Liver (tissue), 3 donors: ENCODE measurements around the gene RAB11FIP3.

Experiments
- GABPA ChIP-seq, 2 donors: IDR thresholded peaks in 1 of 2; conservative IDR thresholded peaks in 1 of 2; 2 replicates each; pipeline ENCODE4 v1.6.1; 2016; ENCODE audit warnings: antibody characterized with exemption in 2 of 2, mild to moderate bottlenecking in 1 of 2, moderate library complexity in 1 of 2
- RAD21 ChIP-seq, 2 donors: IDR thresholded peaks; 2 replicates each; pipeline ENCODE4 v1.6.1; 2016; ENCODE audit warnings: antibody characterized with exemption in 2 of 2, mild to moderate bottlenecking in 2 of 2
- RXRA ChIP-seq, 2 donors: IDR thresholded peaks; 2 replicates each; pipeline ENCODE4 v1.6.1; 2017 to 2018; ENCODE audit warnings: antibody characterized with exemption in 2 of 2, mild to moderate bottlenecking in 1 of 2
- SP1 ChIP-seq: IDR thresholded peaks from 2 replicates; pipeline ENCODE4 v1.6.1; 2018; ENCODE audit warnings: antibody characterized with exemption, mild to moderate bottlenecking
- YY1 ChIP-seq: IDR thresholded peaks from 2 replicates; pipeline ENCODE4 v1.6.1; 2016; ENCODE audit warnings: antibody characterized with exemption, mild to moderate bottlenecking
- TF ChIP-seq, protein P1 (sequence below): fragments of 150-350 bp; IDR thresholded peaks from 2 replicates; pipeline ENCODE4 v1.5.1; 2017; ENCODE audit warnings: improper control_type of control experiment, low read depth, low read length; ENCODE audit not compliant: missing input control
- TF ChIP-seq, protein P2 (sequence below): IDR thresholded peaks from 2 replicates; pipeline ENCODE4 v1.6.1; 2016; ENCODE audit warnings: antibody characterized with exemption, mild to moderate bottlenecking
- TF ChIP-seq, protein P3 (sequence below): IDR thresholded peaks from 2 replicates; pipeline ENCODE4 v1.6.1; 2016; ENCODE audit warnings: antibody characterized with exemption
- donor health status: healthy.
- donor health status: healthy.

DNA sequence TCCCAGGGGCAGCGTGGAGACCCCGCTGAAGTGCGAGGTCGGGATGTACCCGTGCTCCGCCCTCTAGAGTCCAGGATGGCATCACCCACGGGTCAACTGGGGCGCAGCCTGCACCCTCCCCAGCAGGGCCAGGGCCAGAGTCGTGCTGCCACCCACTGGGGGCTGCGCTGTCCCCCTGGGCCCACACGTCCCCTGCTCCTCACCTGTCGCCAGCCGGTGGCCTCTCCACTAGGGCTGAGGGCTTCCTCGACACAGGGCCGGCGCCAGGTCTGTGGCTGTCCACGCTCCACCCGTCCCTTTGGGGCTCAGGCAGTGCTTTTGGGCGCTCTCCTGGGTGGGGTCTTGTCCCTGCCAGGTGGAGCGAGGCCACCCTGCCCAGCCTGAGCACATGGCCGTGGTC lies 123.1 kb downstream of the RAB11FIP3 start:
- TF ChIP-seq, protein P1, sequence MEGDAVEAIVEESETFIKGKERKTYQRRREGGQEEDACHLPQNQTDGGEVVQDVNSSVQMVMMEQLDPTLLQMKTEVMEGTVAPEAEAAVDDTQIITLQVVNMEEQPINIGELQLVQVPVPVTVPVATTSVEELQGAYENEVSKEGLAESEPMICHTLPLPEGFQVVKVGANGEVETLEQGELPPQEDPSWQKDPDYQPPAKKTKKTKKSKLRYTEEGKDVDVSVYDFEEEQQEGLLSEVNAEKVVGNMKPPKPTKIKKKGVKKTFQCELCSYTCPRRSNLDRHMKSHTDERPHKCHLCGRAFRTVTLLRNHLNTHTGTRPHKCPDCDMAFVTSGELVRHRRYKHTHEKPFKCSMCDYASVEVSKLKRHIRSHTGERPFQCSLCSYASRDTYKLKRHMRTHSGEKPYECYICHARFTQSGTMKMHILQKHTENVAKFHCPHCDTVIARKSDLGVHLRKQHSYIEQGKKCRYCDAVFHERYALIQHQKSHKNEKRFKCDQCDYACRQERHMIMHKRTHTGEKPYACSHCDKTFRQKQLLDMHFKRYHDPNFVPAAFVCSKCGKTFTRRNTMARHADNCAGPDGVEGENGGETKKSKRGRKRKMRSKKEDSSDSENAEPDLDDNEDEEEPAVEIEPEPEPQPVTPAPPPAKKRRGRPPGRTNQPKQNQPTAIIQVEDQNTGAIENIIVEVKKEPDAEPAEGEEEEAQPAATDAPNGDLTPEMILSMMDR: no peak
- TF ChIP-seq SP1 (no peak), GABPA (IDR thresholded peaks at IDR 0.05 in 1 of 2, conservative IDR thresholded peaks at IDR 0.05 in 1 of 2) (no peak), RAD21 (IDR thresholded peaks at IDR 0.05) (no peak), YY1 (no peak), RXRA (IDR thresholded peaks at IDR 0.05) (no peak)
- TF ChIP-seq, protein P2, sequence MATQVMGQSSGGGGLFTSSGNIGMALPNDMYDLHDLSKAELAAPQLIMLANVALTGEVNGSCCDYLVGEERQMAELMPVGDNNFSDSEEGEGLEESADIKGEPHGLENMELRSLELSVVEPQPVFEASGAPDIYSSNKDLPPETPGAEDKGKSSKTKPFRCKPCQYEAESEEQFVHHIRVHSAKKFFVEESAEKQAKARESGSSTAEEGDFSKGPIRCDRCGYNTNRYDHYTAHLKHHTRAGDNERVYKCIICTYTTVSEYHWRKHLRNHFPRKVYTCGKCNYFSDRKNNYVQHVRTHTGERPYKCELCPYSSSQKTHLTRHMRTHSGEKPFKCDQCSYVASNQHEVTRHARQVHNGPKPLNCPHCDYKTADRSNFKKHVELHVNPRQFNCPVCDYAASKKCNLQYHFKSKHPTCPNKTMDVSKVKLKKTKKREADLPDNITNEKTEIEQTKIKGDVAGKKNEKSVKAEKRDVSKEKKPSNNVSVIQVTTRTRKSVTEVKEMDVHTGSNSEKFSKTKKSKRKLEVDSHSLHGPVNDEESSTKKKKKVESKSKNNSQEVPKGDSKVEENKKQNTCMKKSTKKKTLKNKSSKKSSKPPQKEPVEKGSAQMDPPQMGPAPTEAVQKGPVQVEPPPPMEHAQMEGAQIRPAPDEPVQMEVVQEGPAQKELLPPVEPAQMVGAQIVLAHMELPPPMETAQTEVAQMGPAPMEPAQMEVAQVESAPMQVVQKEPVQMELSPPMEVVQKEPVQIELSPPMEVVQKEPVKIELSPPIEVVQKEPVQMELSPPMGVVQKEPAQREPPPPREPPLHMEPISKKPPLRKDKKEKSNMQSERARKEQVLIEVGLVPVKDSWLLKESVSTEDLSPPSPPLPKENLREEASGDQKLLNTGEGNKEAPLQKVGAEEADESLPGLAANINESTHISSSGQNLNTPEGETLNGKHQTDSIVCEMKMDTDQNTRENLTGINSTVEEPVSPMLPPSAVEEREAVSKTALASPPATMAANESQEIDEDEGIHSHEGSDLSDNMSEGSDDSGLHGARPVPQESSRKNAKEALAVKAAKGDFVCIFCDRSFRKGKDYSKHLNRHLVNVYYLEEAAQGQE: no peak
- TF ChIP-seq, protein P3, sequence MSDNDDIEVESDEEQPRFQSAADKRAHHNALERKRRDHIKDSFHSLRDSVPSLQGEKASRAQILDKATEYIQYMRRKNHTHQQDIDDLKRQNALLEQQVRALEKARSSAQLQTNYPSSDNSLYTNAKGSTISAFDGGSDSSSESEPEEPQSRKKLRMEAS: no peak
